Measurements from ENCODE around the gene CECR2. TPM values are rescaled to one million over a fixed set of nuclear protein-coding genes. Genes with fewer than 3 reads are reported as not detected.

The CECR2 gene
- total and polyA plus RNA-seq, 7 experiments from 2014 or later, result 0.08 to 0.37 (median 0.15) TPM; not detected in 4

GRCh38 chr22:17451316-17451715 is 82.1 kb downstream of the CECR2 start:
- Histone ChIP-seq H3K36me3 (ENCODE audit: control insufficient read depth in 2 of 3, insufficient read depth in 3 of 3, low read length in 3 of 3) (no peaks in the 10 kb centered on the region), H3K27me3 (ENCODE audit: control insufficient read depth in 2 of 2, insufficient read depth in 2 of 2, low read length in 2 of 2) (no peaks in the 10 kb centered on the region), H3K9me3 (ENCODE audit: control insufficient read depth in 2 of 3, low read length in 3 of 3) (no peaks in the 10 kb centered on the region), H3K4me3 (ENCODE audit: low read length) (no peak overlapping the region), H3K4me1 (ENCODE audit: control insufficient read depth in 2 of 2, insufficient read depth in 2 of 2, low read length in 2 of 2) (no peaks in the 10 kb centered on the region), H3K27ac (ENCODE audit: low read depth, low read length) (no peak overlapping the region)
- ChIA-PET CTCF (no interaction called here), POLR2A (no interaction called here)
- intact Hi-C loops (cut with micrococcal nuclease), result no loop called here
- no peaks in the 10 kb centered on the region for H3K4me1 Mint-ChIP-seq
- no peak overlapping the region for H3K4me3 Mint-ChIP-seq
- ATAC-seq (no peak), DNase-seq (no peak)
- H3K27me3 Mint-ChIP-seq, result peaks cover 0 to 4% (median 0%) of the 10 kb centered on the region in 5 donors
- no peak overlapping the region for H3K27ac Mint-ChIP-seq
- no peaks in the 10 kb centered on the region for H3K36me3 Mint-ChIP-seq
- peaks cover 0 to 20% (median 4%) of the 10 kb centered on the region in 11 donors for H3K9me3 Mint-ChIP-seq

- H3K4me3 Mint-ChIP-seq, result no peak overlapping the region
- H3K27ac Mint-ChIP-seq, result no peak overlapping the region
- ChIA-PET CTCF (no interaction called here), POLR2A (no interaction called here)
- Histone ChIP-seq H3K36me3 (ENCODE audit: control insufficient read depth in 2 of 3, insufficient read depth in 3 of 3, low read length in 3 of 3) (no peaks in the 10 kb centered on the region), H3K27ac (ENCODE audit: low read depth, low read length) (no peak overlapping the region), H3K9me3 (ENCODE audit: control insufficient read depth in 2 of 3, low read length in 3 of 3) (no peaks in the 10 kb centered on the region), H3K27me3 (ENCODE audit: control insufficient read depth in 2 of 2, insufficient read depth in 2 of 2, low read length in 2 of 2) (no peaks in the 10 kb centered on the region), H3K4me1 (ENCODE audit: control insufficient read depth in 2 of 2, insufficient read depth in 2 of 2, low read length in 2 of 2) (no peaks in the 10 kb centered on the region), H3K4me3 (ENCODE audit: low read length) (no peak overlapping the region)
- no peak for DNase-seq
- H3K4me1 Mint-ChIP-seq, result no peaks in the 10 kb centered on the region
- no peaks in the 10 kb centered on the region for H3K36me3 Mint-ChIP-seq
- H3K9me3 Mint-ChIP-seq, result no peaks in the 10 kb centered on the region
- peaks cover 5 to 20% (median 10%) of the 10 kb centered on the region in 5 donors for H3K27me3 Mint-ChIP-seq
- intact Hi-C loops (cut with micrococcal nuclease), result no loop called here
- ATAC-seq, result no peak
Observed at GRCh38 chr22:17460895-17461294, 91.6 kb downstream of the CECR2 start.

GRCh38 chr22:17470880-17471500 is 101.7 kb downstream of the CECR2 start:
- POLR2A ChIA-PET, result no interaction called here
- CTCF ChIA-PET, result no interaction called here
- H3K4me1 Mint-ChIP-seq, result no peaks in the 10 kb centered on the region
- DNase-seq, result no peak
- no peaks in the 10 kb centered on the region for H3K36me3 ChIP-seq (ENCODE audit: control insufficient read depth in 2 of 3, insufficient read depth in 3 of 3, low read length in 3 of 3)
- no peak overlapping the region for H3K27ac ChIP-seq (ENCODE audit: low read depth, low read length)
- peaks cover 14 to 47% (median 24%) of the 10 kb centered on the region in 5 donors for H3K27me3 Mint-ChIP-seq
- no peak for ATAC-seq
- peaks cover 0 to 1% (median 0%) of the 10 kb centered on the region in 11 donors for H3K9me3 Mint-ChIP-seq
- H3K27ac Mint-ChIP-seq, result peak overlapping the region in 1 of 9 donors; percentile 9
- H3K27me3 ChIP-seq (ENCODE audit: control insufficient read depth in 2 of 2, insufficient read depth in 2 of 2, low read length in 2 of 2), result peaks cover 0 to 1% of the 10 kb centered on the region in 2 donors
- H3K36me3 Mint-ChIP-seq, result peaks cover 0 to 3% (median 0%) of the 10 kb centered on the region in 5 donors
- no peaks in the 10 kb centered on the region for H3K4me1 ChIP-seq (ENCODE audit: control insufficient read depth in 2 of 2, insufficient read depth in 2 of 2, low read length in 2 of 2)
- intact Hi-C loops (cut with micrococcal nuclease), result no loop called here
- no peak overlapping the region for H3K4me3 Mint-ChIP-seq
- H3K9me3 ChIP-seq (ENCODE audit: control insufficient read depth in 2 of 3, low read length in 3 of 3), result no peaks in the 10 kb centered on the region
- H3K4me3 ChIP-seq (ENCODE audit: low read length), result no peak overlapping the region

GRCh38 chr22:17471886-17472535 is 102.8 kb downstream of the CECR2 start:
- Mint-ChIP-seq H3K27me3 (peaks cover 15 to 43% (median 28%) of the 10 kb centered on the region in 5 donors), H3K4me3 (no peak overlapping the region), H3K4me1 (no peaks in the 10 kb centered on the region), H3K27ac (no peak overlapping the region), H3K36me3 (peaks cover 0 to 3% (median 0%) of the 10 kb centered on the region in 5 donors), H3K9me3 (peaks cover 0 to 1% (median 0%) of the 10 kb centered on the region in 11 donors)
- intact Hi-C loops (cut with micrococcal nuclease), result no loop called here
- CTCF ChIA-PET, result no interaction called here
- no peak overlapping the region for H3K27ac ChIP-seq (ENCODE audit: low read depth, low read length)
- peaks cover 0 to 3% of the 10 kb centered on the region in 2 donors for H3K27me3 ChIP-seq (ENCODE audit: control insufficient read depth in 2 of 2, insufficient read depth in 2 of 2, low read length in 2 of 2)
- DNase-seq (no peak), ATAC-seq (no peak)
- H3K4me3 ChIP-seq (ENCODE audit: low read length), result no peak overlapping the region
- H3K36me3 ChIP-seq (ENCODE audit: control insufficient read depth in 2 of 3, insufficient read depth in 3 of 3, low read length in 3 of 3), result no peaks in the 10 kb centered on the region
- POLR2A ChIA-PET, result no interaction called here
- H3K4me1 ChIP-seq (ENCODE audit: control insufficient read depth in 2 of 2, insufficient read depth in 2 of 2, low read length in 2 of 2), result no peaks in the 10 kb centered on the region
- no peaks in the 10 kb centered on the region for H3K9me3 ChIP-seq (ENCODE audit: control insufficient read depth in 2 of 3, low read length in 3 of 3)

GRCh38 chr22:17472932-17473331 is 103.7 kb downstream of the CECR2 start:
- ATAC-seq (no peak), DNase-seq (no peak)
- H3K27ac ChIP-seq (ENCODE audit: low read depth, low read length), result no peak overlapping the region
- CTCF ChIA-PET, result no interaction called here
- Mint-ChIP-seq H3K9me3 (peaks cover 0 to 1% (median 0%) of the 10 kb centered on the region in 11 donors), H3K27me3 (peaks cover 25 to 43% (median 33%) of the 10 kb centered on the region in 5 donors), H3K4me3 (no peak overlapping the region), H3K27ac (no peak overlapping the region), H3K36me3 (peaks cover 0 to 3% (median 0%) of the 10 kb centered on the region in 5 donors), H3K4me1 (no peaks in the 10 kb centered on the region)
- no peaks in the 10 kb centered on the region for H3K9me3 ChIP-seq (ENCODE audit: control insufficient read depth in 2 of 3, low read length in 3 of 3)
- intact Hi-C loops (cut with micrococcal nuclease), result no loop called here
- POLR2A ChIA-PET, result interaction anchor here (0.7 kb wide), 1 partner anchor 281 kb away, joined by 3 read pairs; no protein-coding TSS in a partner anchor
- H3K36me3 ChIP-seq (ENCODE audit: control insufficient read depth in 2 of 3, insufficient read depth in 3 of 3, low read length in 3 of 3), result no peaks in the 10 kb centered on the region
- H3K27me3 ChIP-seq (ENCODE audit: control insufficient read depth in 2 of 2, insufficient read depth in 2 of 2, low read length in 2 of 2), result peaks cover 0 to 3% of the 10 kb centered on the region in 2 donors
- H3K4me3 ChIP-seq (ENCODE audit: low read length), result no peak overlapping the region
- no peaks in the 10 kb centered on the region for H3K4me1 ChIP-seq (ENCODE audit: control insufficient read depth in 2 of 2, insufficient read depth in 2 of 2, low read length in 2 of 2)

GRCh38 chr22:17475318-17476230 is 106.3 kb downstream of the CECR2 start:
- no peak overlapping the region for H3K4me3 Mint-ChIP-seq
- ATAC-seq, result no peak
- peaks cover 0 to 1% (median 0%) of the 10 kb centered on the region in 11 donors for H3K9me3 Mint-ChIP-seq
- H3K27ac ChIP-seq (ENCODE audit: low read depth, low read length), result no peak overlapping the region
- intact Hi-C loops (cut with micrococcal nuclease), result no loop called here
- ChIA-PET POLR2A (no interaction called here), CTCF (interaction anchor here (1.3 kb wide), 1 partner anchor 401 kb away, joined by 3 read pairs; no protein-coding TSS in a partner anchor)
- H3K36me3 ChIP-seq (ENCODE audit: control insufficient read depth in 2 of 3, insufficient read depth in 3 of 3, low read length in 3 of 3), result no peaks in the 10 kb centered on the region
- H3K36me3 Mint-ChIP-seq, result peaks cover 0 to 3% (median 0%) of the 10 kb centered on the region in 5 donors
- peaks cover 30 to 55% (median 43%) of the 10 kb centered on the region in 5 donors for H3K27me3 Mint-ChIP-seq
- no peak overlapping the region for H3K4me3 ChIP-seq (ENCODE audit: low read length)
- no peaks in the 10 kb centered on the region for H3K4me1 Mint-ChIP-seq
- H3K27me3 ChIP-seq (ENCODE audit: control insufficient read depth in 2 of 2, insufficient read depth in 2 of 2, low read length in 2 of 2), result peaks cover 0 to 3% of the 10 kb centered on the region in 2 donors
- H3K4me1 ChIP-seq (ENCODE audit: control insufficient read depth in 2 of 2, insufficient read depth in 2 of 2, low read length in 2 of 2), result no peaks in the 10 kb centered on the region
- no peak for DNase-seq
- no peaks in the 10 kb centered on the region for H3K9me3 ChIP-seq (ENCODE audit: control insufficient read depth in 2 of 3, low read length in 3 of 3)
- peak overlapping the region in 1 of 9 donors; percentile 8 for H3K27ac Mint-ChIP-seq

All from naive thymus-derived CD4-positive, alpha-beta T cell (primary cell).